DMS 273 (cell line): Measurements from ENCODE around the gene SLC13A4.
"Not testable (repeated sequence)": the region's sequence is repeated elsewhere in the genome, so short reads cannot be mapped to it uniquely, and the experiment has no call there.

ENCODE experiments used
- DNase-seq: peaks from one replicate; lab custom pipeline; 2025; ENCODE audit not compliant: unreplicated experiment; lab: John Stamatoyannopoulos, UW

Gene SLC13A4

GRCh38 chr7:135704074-135704473, 23.9 kb downstream of the SLC13A4 start:
- peak; percentile 47 for DNase-seq

GRCh38 chr7:135697276-135698049, 30.5 kb downstream of the SLC13A4 start:
- no peak for DNase-seq

GRCh38 chr7:135693558-135693957, 34.4 kb downstream of the SLC13A4 start:
- DNase-seq = no peak

GRCh38 chr7:135692606-135693005, 35.4 kb downstream of the SLC13A4 start:
- not testable (repeated sequence) for DNase-seq

- no peak for DNase-seq
Measured at GRCh38 chr7:135692055-135692454, 35.9 kb downstream of the SLC13A4 start.

- DNase-seq = no peak
Measured at GRCh38 chr7:135690566-135690965, 37.4 kb downstream of the SLC13A4 start.

GRCh38 chr7:135687466-135687865, 40.5 kb downstream of the SLC13A4 start:
- DNase-seq = no peak

GRCh38 chr7:135685306-135686084, 42.5 kb downstream of the SLC13A4 start:
- no peak for DNase-seq

GRCh38 chr7:135684699-135685098, 43.3 kb downstream of the SLC13A4 start:
- no peak for DNase-seq

GRCh38 chr7:135684136-135684535, 43.9 kb downstream of the SLC13A4 start:
- DNase-seq = no peak

- no peak for DNase-seq
Measured at GRCh38 chr7:135683609-135684008, 44.4 kb downstream of the SLC13A4 start.

GRCh38 chr7:135682191-135682590, 45.8 kb downstream of the SLC13A4 start:
- peak; percentile 63 for DNase-seq

GRCh38 chr7:135681762-135682161, 46.2 kb downstream of the SLC13A4 start:
- DNase-seq = no peak

GRCh38 chr7:135678612-135679575, 49.1 kb downstream of the SLC13A4 start:
- peak; percentile 47 for DNase-seq

- no peak for DNase-seq
Measured at GRCh38 chr7:135673360-135673706, 54.7 kb downstream of the SLC13A4 start.

GRCh38 chr7:135672560-135673359, 55.2 kb downstream of the SLC13A4 start:
- DNase-seq = peak; percentile 81

GRCh38 chr7:135670179-135670578, 57.8 kb downstream of the SLC13A4 start:
- no peak for DNase-seq

- no peak for DNase-seq
Measured at GRCh38 chr7:135669774-135670173, 58.2 kb downstream of the SLC13A4 start.

GRCh38 chr7:135668852-135669395, 59.1 kb downstream of the SLC13A4 start:
- DNase-seq = not testable (repeated sequence)

- not testable (repeated sequence) for DNase-seq
Measured at GRCh38 chr7:135667626-135668025, 60.4 kb downstream of the SLC13A4 start.
